A549 (cell line): Measurements from ENCODE around the gene KLHL22.

Experiments used
- BHLHE40 ChIP-seq: IDR thresholded peaks from 2 replicates; pipeline ENCODE4 v1.6.1; 2012; ENCODE audit warnings: low read depth, low read length, inconsistent platforms
- TF ChIP-seq, protein P1 (sequence below): fragments of 150-350 bp; IDR thresholded peaks from 2 replicates; pipeline ENCODE4 v1.6.1; 2014; ENCODE audit warnings: low read depth, mild to moderate bottlenecking, low read length
- TF ChIP-seq, protein P2 (sequence below): fragments of >200 bp; sonication (Bioruptor Twin); formaldehyde crosslinking; IDR thresholded peaks from 3 replicates; pipeline ENCODE4 v1.5.1; 2016

DNA sequence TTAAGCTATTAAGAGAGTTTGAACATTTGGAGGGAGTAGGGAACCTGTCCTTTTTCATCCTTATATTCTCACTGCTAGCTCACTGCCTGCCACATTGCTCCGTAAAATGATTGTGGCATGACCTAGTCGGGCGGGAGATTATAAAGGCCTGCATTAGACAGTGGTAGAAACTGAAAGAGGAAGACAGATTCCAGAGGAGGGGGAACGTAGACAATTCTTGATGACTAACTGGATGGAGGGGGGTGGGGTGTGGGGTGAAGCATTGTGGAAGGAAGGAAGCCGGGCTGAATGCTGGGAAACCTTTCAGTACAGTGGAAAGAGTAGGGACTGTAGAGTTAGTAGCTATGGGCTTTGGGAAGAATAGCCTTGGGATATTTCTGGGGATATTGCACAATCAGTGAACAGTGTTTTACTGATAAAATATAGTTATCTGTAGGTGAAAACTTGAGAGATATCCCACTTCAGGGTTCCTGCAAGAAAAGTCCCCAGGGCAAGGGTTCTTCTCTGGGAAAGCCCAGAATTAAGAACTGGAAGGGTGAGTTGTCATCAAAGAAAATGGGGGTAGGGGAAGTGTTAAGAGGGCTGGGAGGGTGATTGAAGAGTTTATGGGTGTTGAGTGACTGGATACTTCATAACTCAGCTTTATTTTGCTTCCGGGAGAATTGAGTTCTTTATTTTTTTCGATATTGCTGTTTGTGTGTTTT, 13.9 kb upstream of the KLHL22 start:
- TF ChIP-seq, protein P1, sequence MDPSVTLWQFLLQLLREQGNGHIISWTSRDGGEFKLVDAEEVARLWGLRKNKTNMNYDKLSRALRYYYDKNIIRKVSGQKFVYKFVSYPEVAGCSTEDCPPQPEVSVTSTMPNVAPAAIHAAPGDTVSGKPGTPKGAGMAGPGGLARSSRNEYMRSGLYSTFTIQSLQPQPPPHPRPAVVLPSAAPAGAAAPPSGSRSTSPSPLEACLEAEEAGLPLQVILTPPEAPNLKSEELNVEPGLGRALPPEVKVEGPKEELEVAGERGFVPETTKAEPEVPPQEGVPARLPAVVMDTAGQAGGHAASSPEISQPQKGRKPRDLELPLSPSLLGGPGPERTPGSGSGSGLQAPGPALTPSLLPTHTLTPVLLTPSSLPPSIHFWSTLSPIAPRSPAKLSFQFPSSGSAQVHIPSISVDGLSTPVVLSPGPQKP: no peak
- TF ChIP-seq, protein P2, sequence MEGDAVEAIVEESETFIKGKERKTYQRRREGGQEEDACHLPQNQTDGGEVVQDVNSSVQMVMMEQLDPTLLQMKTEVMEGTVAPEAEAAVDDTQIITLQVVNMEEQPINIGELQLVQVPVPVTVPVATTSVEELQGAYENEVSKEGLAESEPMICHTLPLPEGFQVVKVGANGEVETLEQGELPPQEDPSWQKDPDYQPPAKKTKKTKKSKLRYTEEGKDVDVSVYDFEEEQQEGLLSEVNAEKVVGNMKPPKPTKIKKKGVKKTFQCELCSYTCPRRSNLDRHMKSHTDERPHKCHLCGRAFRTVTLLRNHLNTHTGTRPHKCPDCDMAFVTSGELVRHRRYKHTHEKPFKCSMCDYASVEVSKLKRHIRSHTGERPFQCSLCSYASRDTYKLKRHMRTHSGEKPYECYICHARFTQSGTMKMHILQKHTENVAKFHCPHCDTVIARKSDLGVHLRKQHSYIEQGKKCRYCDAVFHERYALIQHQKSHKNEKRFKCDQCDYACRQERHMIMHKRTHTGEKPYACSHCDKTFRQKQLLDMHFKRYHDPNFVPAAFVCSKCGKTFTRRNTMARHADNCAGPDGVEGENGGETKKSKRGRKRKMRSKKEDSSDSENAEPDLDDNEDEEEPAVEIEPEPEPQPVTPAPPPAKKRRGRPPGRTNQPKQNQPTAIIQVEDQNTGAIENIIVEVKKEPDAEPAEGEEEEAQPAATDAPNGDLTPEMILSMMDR: no peak
- TF ChIP-seq BHLHE40: no peak
